HepG2 (cell line): ENCODE results near the gene TMEM165.

Source experiments
- CC2D1A ChIP-seq: sonication (generic); formaldehyde crosslinking; IDR thresholded peaks from 2 replicates; pipeline ENCODE4 v1.8.1; 2023; ENCODE audit warnings: mild to moderate bottlenecking, missing genetic modification reagents
- CHD2 ChIP-seq: IDR thresholded peaks from 2 replicates; pipeline ENCODE4 v1.6.1; 2011; ENCODE audit warnings: low read depth, low read length, improper control_type of control experiment
- FOXP1 ChIP-seq, 2 experiments: fragments of 450-650 bp in 1 of 2; IDR thresholded peaks; 2 replicates each; pipeline ENCODE4 v1.6.1; 2017 to 2018; ENCODE audit warnings: antibody characterized with exemption in 1 of 2
- ZBTB7A ChIP-seq: sonication (generic); formaldehyde crosslinking; IDR thresholded peaks from 2 replicates; pipeline ENCODE4 v1.8.0; 2022; ENCODE audit warnings: mild to moderate bottlenecking, missing genetic modification reagents
- ZNF816 ChIP-seq: sonication (generic); formaldehyde crosslinking; IDR thresholded peaks from 2 replicates; pipeline ENCODE4 v1.8.0; 2022; ENCODE audit warnings: missing genetic modification reagents, mild to moderate bottlenecking, borderline replicate concordance
- TF ChIP-seq, protein P1 (sequence below): sonication (generic); formaldehyde crosslinking; IDR thresholded peaks from 2 replicates; pipeline ENCODE4 v1.5.0; 2020; ENCODE audit warnings: mild to moderate bottlenecking, missing genetic modification reagents, moderate library complexity

GRCh38 chr4:55466001-55466400 lies 70.2 kb downstream of the TMEM165 start:
- TF ChIP-seq CHD2 (no peak), CC2D1A (CRISPR knock-in tag) (no peak), ZNF816 (CRISPR knock-in tag) (no peak), ZBTB7A (CRISPR knock-in tag) (no peak), FOXP1 (IDR thresholded peaks at IDR 0.05) (no peak), FOXP1 (CRISPR knock-in tag; IDR thresholded peaks at IDR 0.05) (no peak)
- TF ChIP-seq, protein P1, sequence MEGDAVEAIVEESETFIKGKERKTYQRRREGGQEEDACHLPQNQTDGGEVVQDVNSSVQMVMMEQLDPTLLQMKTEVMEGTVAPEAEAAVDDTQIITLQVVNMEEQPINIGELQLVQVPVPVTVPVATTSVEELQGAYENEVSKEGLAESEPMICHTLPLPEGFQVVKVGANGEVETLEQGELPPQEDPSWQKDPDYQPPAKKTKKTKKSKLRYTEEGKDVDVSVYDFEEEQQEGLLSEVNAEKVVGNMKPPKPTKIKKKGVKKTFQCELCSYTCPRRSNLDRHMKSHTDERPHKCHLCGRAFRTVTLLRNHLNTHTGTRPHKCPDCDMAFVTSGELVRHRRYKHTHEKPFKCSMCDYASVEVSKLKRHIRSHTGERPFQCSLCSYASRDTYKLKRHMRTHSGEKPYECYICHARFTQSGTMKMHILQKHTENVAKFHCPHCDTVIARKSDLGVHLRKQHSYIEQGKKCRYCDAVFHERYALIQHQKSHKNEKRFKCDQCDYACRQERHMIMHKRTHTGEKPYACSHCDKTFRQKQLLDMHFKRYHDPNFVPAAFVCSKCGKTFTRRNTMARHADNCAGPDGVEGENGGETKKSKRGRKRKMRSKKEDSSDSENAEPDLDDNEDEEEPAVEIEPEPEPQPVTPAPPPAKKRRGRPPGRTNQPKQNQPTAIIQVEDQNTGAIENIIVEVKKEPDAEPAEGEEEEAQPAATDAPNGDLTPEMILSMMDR (CRISPR knock-in tag): no peak
